GM23338 (cell line): Measurements from ENCODE around the gene RAB22A.

ENCODE experiments used
- ETS1 ChIP-seq: IDR thresholded peaks from 2 replicates; pipeline ENCODE4 v1.6.1; 2016; ENCODE audit warnings: antibody characterized with exemption
- EZH2 ChIP-seq: fragments of 200-600 bp; sonication (generic); IDR thresholded peaks from one replicate; pipeline ENCODE4 v1.8.0; 2017; ENCODE audit warnings: antibody characterized with exemption, mild to moderate bottlenecking, low read depth; ENCODE audit not compliant: unreplicated experiment
- EZH2phosphoT487 ChIP-seq: fragments of 200-600 bp; sonication (generic); IDR thresholded peaks from one replicate; pipeline ENCODE4 v1.8.1; 2018; ENCODE audit warnings: antibody characterized with exemption; ENCODE audit not compliant: unreplicated experiment
- JUNB ChIP-seq: IDR thresholded peaks from one replicate; pipeline ENCODE4 v1.6.1; 2016; ENCODE audit warnings: antibody characterized with exemption; ENCODE audit not compliant: unreplicated experiment
- POLR2AphosphoS5 ChIP-seq: IDR thresholded peaks from 2 replicates; pipeline ENCODE4 v1.6.1; 2016; ENCODE audit warnings: antibody characterized with exemption, low read depth
- TF ChIP-seq, protein P1 (sequence below), 2 experiments: fragments of 200-600 bp in 1 of 2; sonication (generic) in 1 of 2; conservative IDR thresholded peaks; 2 replicates each; pipeline versions ENCODE4 v1.5.1 to v1.6.1; 2016 to 2017; ENCODE audit warnings: antibody characterized with exemption in 2 of 2, low read depth in 2 of 2, mild to moderate bottlenecking in 2 of 2, moderate library complexity in 1 of 2
- TF ChIP-seq, protein P2 (sequence below): IDR thresholded peaks from one replicate; pipeline ENCODE4 v1.6.1; 2018; ENCODE audit warnings: antibody characterized with exemption; ENCODE audit not compliant: unreplicated experiment

- TF ChIP-seq, protein P1, sequence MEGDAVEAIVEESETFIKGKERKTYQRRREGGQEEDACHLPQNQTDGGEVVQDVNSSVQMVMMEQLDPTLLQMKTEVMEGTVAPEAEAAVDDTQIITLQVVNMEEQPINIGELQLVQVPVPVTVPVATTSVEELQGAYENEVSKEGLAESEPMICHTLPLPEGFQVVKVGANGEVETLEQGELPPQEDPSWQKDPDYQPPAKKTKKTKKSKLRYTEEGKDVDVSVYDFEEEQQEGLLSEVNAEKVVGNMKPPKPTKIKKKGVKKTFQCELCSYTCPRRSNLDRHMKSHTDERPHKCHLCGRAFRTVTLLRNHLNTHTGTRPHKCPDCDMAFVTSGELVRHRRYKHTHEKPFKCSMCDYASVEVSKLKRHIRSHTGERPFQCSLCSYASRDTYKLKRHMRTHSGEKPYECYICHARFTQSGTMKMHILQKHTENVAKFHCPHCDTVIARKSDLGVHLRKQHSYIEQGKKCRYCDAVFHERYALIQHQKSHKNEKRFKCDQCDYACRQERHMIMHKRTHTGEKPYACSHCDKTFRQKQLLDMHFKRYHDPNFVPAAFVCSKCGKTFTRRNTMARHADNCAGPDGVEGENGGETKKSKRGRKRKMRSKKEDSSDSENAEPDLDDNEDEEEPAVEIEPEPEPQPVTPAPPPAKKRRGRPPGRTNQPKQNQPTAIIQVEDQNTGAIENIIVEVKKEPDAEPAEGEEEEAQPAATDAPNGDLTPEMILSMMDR (conservative IDR thresholded peaks at IDR 0.05; ENCODE audit: low read depth in 2 of 2), result no peak
- no peak for TF ChIP-seq EZH2
- no peak for TF ChIP-seq POLR2AphosphoS5
- no peak for TF ChIP-seq ETS1
- TF ChIP-seq, protein P2, sequence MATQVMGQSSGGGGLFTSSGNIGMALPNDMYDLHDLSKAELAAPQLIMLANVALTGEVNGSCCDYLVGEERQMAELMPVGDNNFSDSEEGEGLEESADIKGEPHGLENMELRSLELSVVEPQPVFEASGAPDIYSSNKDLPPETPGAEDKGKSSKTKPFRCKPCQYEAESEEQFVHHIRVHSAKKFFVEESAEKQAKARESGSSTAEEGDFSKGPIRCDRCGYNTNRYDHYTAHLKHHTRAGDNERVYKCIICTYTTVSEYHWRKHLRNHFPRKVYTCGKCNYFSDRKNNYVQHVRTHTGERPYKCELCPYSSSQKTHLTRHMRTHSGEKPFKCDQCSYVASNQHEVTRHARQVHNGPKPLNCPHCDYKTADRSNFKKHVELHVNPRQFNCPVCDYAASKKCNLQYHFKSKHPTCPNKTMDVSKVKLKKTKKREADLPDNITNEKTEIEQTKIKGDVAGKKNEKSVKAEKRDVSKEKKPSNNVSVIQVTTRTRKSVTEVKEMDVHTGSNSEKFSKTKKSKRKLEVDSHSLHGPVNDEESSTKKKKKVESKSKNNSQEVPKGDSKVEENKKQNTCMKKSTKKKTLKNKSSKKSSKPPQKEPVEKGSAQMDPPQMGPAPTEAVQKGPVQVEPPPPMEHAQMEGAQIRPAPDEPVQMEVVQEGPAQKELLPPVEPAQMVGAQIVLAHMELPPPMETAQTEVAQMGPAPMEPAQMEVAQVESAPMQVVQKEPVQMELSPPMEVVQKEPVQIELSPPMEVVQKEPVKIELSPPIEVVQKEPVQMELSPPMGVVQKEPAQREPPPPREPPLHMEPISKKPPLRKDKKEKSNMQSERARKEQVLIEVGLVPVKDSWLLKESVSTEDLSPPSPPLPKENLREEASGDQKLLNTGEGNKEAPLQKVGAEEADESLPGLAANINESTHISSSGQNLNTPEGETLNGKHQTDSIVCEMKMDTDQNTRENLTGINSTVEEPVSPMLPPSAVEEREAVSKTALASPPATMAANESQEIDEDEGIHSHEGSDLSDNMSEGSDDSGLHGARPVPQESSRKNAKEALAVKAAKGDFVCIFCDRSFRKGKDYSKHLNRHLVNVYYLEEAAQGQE, result no peak
- no peak for TF ChIP-seq EZH2phosphoT487
- no peak for TF ChIP-seq JUNB
Observed at GRCh38 chr20:58416057-58416456, 106.5 kb downstream of the RAB22A start.
